IPS DF 6.9 (cell line): ENCODE data around the gene TRAF2.

Experiments
- DNase-seq: peaks from one replicate; pipeline ENCODE4 v3.0.0-alpha.2; 2013; ENCODE audit warnings: low read depth, low spot score
- H3K27ac ChIP-seq: one replicate; pipeline ENCODE4 v1.5.1; 2013; ENCODE audit warnings: low read length, control low read depth
- H3K27me3 ChIP-seq: 2 replicates; pipeline ENCODE4 v1.6.1; 2013; ENCODE audit warnings: mild to moderate bottlenecking, low read length; ENCODE audit not compliant: control insufficient read depth, insufficient read depth
- H3K36me3 ChIP-seq: 2 replicates; pipeline ENCODE4 v1.6.1; 2013; ENCODE audit warnings: low read length; ENCODE audit not compliant: control insufficient read depth, insufficient read depth
- H3K4me1 ChIP-seq: 2 replicates; pipeline ENCODE4 v1.6.1; 2013; ENCODE audit warnings: low read length; ENCODE audit not compliant: control insufficient read depth, insufficient read depth
- H3K4me3 ChIP-seq: 2 replicates; pipeline ENCODE4 v1.5.1; 2013; ENCODE audit warnings: mild to moderate bottlenecking, low read length
- H3K9me3 ChIP-seq: 2 replicates; pipeline ENCODE4 v1.6.1; 2013; ENCODE audit warnings: low read length, inconsistent platforms; ENCODE audit not compliant: control insufficient read depth, insufficient read depth
- WGBS: extraction: QIAGEN DNeasy Blood & Tissue Kit; methylation state at CpG from one replicate; pipeline ENCODE4 v1.1.7; 2013; ENCODE audit warnings: mixed read lengths, missing lambda C conversion rate; ENCODE audit not compliant: insufficient read length, insufficient coverage; 5-methylcytosine and 5-hydroxymethylcytosine counted together

Gene TRAF2

DNA sequence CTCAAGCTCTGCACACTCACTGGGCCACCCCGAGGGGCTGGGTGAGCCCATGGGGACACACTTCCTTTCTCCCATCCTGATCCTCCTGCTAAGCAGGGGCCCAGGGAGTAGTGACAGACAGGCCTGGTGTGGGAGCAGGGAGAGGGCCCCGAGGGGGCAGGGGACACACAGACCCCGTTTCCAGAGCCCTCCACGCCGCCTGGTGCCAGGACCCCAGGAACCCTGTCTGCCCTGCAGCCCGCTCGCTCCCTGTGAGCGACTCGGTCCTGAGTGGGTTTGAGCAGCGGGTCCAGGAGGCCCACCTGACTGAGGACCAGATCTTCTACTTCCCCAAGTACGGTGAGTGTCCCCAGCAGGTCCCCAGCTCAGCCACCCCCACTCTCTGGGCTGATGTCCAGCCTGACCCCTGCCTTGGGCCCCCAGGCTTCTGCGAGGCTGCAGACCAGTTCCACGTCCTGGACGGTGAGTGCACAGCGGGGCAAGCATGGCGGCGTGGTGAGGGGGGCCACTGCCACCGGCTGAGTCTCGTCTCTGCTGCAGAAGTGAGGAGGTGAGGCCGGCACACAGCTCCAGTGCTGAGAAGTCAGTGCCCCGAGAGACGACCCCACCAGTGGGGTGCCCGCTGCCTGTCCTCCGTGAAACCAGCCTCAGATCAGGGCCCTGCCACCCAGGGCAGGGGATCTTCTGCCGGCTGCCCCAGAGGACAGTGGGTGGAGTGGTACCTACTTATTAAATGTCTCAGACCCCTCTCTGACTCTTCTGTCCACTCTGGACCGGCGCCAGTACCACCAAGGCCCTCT lies 60.1 kb downstream of the TRAF2 start:
- Histone ChIP-seq H3K9me3 (no peaks in the 10 kb centered on the region), H3K4me3 (no peak overlapping the region), H3K27ac (no peak overlapping the region), H3K27me3 (no peaks in the 10 kb centered on the region), H3K4me1 (peaks cover 5% of the 10 kb centered on the region; the same call in 1 of the 2 replicates), H3K36me3 (peaks cover 10% of the 10 kb centered on the region)
- no CpG with 5 or more reads among the region's 27 CpGs for WGBS
- no peak for DNase-seq

- Histone ChIP-seq H3K36me3 (peaks cover 3% of the 10 kb centered on the region; the same call in 1 of the 2 replicates), H3K27ac (no peak overlapping the region), H3K4me3 (no peak overlapping the region), H3K4me1 (peaks cover 5% of the 10 kb centered on the region; the same call in 1 of the 2 replicates), H3K27me3 (no peaks in the 10 kb centered on the region), H3K9me3 (no peaks in the 10 kb centered on the region)
- no peak for DNase-seq
- WGBS = no CpG with 5 or more reads among the region's 26 CpGs
These were observed 60.9 kb downstream of the TRAF2 start for GRCh38 chr9:136947028-136947891.

GRCh38 chr9:136947955-136948510 lies 61.7 kb downstream of the TRAF2 start:
- Histone ChIP-seq H3K4me3 (no peak overlapping the region), H3K4me1 (peaks cover 5% of the 10 kb centered on the region; the same call in 1 of the 2 replicates), H3K9me3 (no peaks in the 10 kb centered on the region), H3K36me3 (no peaks in the 10 kb centered on the region), H3K27me3 (no peaks in the 10 kb centered on the region), H3K27ac (no peak overlapping the region)
- peak; percentile 35 for DNase-seq
- WGBS = no CpG with 5 or more reads among the region's 15 CpGs

GRCh38 chr9:136949239-136949816 lies 63.0 kb downstream of the TRAF2 start:
- H3K27ac ChIP-seq = no peak overlapping the region
- DNase-seq = no peak

DNA sequence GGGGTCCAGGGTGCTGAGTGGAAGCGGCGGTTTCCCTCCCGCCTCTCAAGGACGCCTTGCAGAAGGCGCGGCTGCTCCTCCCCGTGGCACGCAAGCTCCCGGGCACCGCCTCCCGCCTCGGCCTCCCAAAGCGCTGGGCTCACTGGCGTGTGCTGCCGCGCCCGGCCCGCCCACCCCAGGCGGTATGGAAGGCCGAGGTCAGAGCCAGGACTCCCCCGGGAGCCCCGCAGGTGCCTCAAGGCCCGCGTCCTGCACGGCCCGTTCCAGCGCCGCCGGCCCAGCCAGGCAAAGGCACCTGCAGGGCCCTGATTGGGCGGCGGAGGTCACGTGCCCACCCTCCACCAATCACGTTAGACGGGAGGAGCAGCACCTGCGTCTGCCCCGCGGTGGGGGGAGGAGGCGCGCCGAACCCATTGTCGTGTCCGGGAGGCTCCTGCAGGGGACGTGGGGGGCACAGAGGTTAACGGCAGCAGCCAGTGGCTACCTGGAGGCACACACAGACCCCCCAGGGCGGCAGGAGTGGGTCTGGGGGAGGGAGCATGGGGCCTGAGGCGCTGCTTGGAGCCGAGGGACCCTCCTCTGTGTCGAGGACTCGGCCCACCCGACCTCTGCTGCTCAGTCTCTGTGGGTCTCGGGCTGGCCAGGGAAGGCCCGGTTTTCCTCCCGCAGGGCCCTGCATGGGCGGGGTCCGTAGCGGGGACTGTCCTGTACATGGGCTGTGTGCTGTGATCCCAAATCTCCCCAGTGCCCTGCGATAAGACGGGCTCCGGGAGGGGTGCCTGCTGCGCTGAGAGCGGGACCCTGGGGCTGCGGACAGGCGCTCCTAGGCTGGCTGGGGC lies 63.7 kb downstream of the TRAF2 start:
- peak; percentile 85 for DNase-seq
- Histone ChIP-seq H3K4me1 (peaks cover under 1% of the 10 kb centered on the region; the same call in 1 of the 2 replicates), H3K9me3 (no peaks in the 10 kb centered on the region), H3K27ac (no peak overlapping the region), H3K27me3 (no peaks in the 10 kb centered on the region), H3K4me3 (peak overlapping the region; percentile 59), H3K36me3 (no peaks in the 10 kb centered on the region; the same call in 1 of the 2 replicates)
- WGBS = no CpG with 5 or more reads among the region's 63 CpGs

More at GRCh38 chr9:136949239-136949816, 63.0 kb downstream of the TRAF2 start:
- H3K36me3 ChIP-seq = no peaks in the 10 kb centered on the region
- H3K9me3 ChIP-seq = no peaks in the 10 kb centered on the region
- H3K27me3 ChIP-seq = no peaks in the 10 kb centered on the region
- WGBS = no CpG with 5 or more reads among the region's 22 CpGs
- H3K4me3 ChIP-seq = peak overlapping the region; percentile 59; the same call in 1 of the 2 replicates
- peaks cover 3% of the 10 kb centered on the region; the same call in 1 of the 2 replicates for H3K4me1 ChIP-seq

DNA sequence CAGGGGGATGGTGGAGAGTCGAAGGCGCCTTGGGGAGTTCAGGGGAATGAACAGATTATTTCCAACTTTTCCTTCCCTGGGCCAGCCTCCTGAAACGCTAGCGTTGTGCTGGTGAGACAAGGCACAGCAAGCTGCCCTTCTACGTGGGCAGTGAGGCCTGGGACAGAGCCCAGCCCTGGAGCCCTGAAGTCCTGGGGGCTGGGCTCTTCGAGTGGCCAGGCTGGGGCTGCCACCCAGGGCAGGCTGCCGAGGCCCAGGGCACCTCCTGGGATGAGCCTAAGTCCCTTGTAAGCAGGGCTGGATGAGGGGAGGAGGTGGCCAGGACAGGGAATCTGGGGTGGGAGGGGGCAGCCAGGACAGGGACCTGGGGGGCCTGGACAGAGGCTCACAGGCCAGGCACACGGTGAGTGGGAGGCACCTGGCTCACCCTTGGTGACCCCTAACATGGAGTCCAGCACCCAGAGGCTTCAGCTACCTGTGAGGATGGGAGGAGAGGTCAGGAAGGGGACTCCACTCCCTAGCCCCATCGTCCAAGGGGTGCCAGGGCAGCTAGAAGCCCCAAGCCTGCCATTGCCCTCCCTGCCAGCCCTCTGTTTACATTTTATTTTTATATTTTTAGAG lies 64.5 kb downstream of the TRAF2 start:
- WGBS = no CpG with 5 or more reads among the region's 9 CpGs
- no peak for DNase-seq
- Histone ChIP-seq H3K9me3 (no peaks in the 10 kb centered on the region), H3K4me1 (no peaks in the 10 kb centered on the region; the same call in 1 of the 2 replicates), H3K27ac (no peak overlapping the region), H3K27me3 (no peaks in the 10 kb centered on the region), H3K4me3 (no peak overlapping the region), H3K36me3 (no peaks in the 10 kb centered on the region; the same call in 1 of the 2 replicates)

- DNase-seq = no peak
- Histone ChIP-seq H3K27ac (no peak within 1 kb of the TSS), H3K27me3 (no peaks in the 10 kb centered on the region), H3K36me3 (no peaks in the 10 kb centered on the region; the same call in 1 of the 2 replicates), H3K4me1 (no peaks in the 10 kb centered on the region; the same call in 1 of the 2 replicates), H3K9me3 (no peaks in the 10 kb centered on the region), H3K4me3 (no peak within 1 kb of the TSS)
- WGBS = no CpG with 5 or more reads among the region's 14 CpGs
These were observed 65.4 kb downstream of the TRAF2 start, which contains the start of gene LCN12 for GRCh38 chr9:136951541-136952320. TSS of gene LCN12 (plus strand) at chr9:136952273. CDS start at chr9:136952328, 55 bp downstream.

DNA sequence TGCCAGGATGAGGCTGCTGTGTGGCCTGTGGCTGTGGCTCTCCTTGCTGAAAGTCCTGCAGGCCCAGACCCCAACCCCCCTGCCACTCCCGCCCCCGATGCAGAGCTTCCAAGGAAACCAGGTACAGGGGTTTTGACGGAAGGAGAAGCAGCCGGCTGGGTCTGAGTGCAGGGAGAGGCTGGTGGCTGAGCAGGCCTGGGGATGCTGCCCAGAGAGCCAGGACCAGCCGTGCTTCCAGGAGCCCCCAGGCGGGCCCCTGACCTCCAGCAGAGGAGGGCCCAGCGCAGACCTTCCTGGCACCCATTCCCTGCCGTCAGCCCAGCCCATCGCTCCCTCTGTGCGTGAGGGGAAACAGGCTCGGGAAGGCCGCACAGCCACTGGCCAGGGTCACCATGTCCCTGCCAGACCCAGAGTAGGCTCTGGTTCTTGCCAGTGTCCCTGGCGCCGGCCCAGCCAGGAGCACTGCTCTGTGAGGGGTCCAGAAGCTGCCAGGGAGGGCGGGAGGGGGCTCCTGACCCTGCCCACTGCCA lies 66.1 kb downstream of the TRAF2 start:
- Histone ChIP-seq H3K9me3 (no peaks in the 10 kb centered on the region), H3K27ac (no peak overlapping the region), H3K4me3 (no peak overlapping the region), H3K27me3 (no peaks in the 10 kb centered on the region), H3K4me1 (no peaks in the 10 kb centered on the region; the same call in 1 of the 2 replicates), H3K36me3 (no peaks in the 10 kb centered on the region; the same call in 1 of the 2 replicates)
- no peak for DNase-seq
- WGBS = no CpG with 5 or more reads among the region's 15 CpGs
